Stomach (tissue), 4 donors: Measurements from ENCODE around the gene NUP85.

ENCODE experiments used
- POLR2A ChIP-seq, 4 donors: fragments of 450-650 bp; IDR thresholded peaks; one replicate each; pipeline ENCODE4 v1.6.1; 2016; ENCODE audit warnings: antibody characterized with exemption in 4 of 4, control low read depth in 2 of 4, mild to moderate bottlenecking in 1 of 4, moderate library complexity in 1 of 4
- TF ChIP-seq, protein P1 (sequence below), 7 experiments: fragments of 450-650 bp in 4 of 7; fragments of 200-600 bp in 3 of 7; sonication (generic) in 3 of 7; IDR thresholded peaks; one replicate each; pipeline ENCODE4 v1.5.1; 2016 to 2019; ENCODE audit warnings: antibody characterized with exemption in 7 of 7, control low read depth in 2 of 7, mild to moderate bottlenecking in 1 of 7

DNA sequence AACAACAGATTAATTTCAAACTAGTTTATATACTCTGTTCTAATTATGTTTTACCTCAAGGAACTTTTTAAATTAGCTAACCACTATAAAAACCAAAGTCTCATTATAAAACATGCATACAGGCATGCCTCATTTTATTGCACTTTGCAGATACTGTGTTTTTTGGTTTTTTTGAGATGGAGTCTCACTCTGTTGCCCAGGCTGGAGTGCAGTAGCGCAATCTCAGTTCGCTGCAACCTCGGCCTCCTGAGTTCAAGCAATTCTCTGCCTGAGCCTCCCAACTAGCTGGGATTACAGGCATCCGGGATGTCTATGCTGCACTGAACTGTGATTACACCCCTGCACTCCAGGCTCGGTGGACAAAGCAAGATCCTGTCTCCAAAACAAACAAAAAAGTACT lies 42.4 kb upstream of the NUP85 start:
- TF ChIP-seq, protein P1, sequence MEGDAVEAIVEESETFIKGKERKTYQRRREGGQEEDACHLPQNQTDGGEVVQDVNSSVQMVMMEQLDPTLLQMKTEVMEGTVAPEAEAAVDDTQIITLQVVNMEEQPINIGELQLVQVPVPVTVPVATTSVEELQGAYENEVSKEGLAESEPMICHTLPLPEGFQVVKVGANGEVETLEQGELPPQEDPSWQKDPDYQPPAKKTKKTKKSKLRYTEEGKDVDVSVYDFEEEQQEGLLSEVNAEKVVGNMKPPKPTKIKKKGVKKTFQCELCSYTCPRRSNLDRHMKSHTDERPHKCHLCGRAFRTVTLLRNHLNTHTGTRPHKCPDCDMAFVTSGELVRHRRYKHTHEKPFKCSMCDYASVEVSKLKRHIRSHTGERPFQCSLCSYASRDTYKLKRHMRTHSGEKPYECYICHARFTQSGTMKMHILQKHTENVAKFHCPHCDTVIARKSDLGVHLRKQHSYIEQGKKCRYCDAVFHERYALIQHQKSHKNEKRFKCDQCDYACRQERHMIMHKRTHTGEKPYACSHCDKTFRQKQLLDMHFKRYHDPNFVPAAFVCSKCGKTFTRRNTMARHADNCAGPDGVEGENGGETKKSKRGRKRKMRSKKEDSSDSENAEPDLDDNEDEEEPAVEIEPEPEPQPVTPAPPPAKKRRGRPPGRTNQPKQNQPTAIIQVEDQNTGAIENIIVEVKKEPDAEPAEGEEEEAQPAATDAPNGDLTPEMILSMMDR (IDR thresholded peaks at IDR 0.05) = no peak
- no peak for TF ChIP-seq POLR2A (IDR thresholded peaks at IDR 0.05)
